C4-2B (cell line): Measurements from ENCODE around the gene STIP1.

Experiments
- H3K27ac ChIP-seq: fragments of 450-650 bp; 2 replicates; pipeline ENCODE4 v1.5.1; 2017
- ZFX ChIP-seq: fragments of 450-650 bp; IDR thresholded peaks from 2 replicates; pipeline ENCODE4 v1.6.1; 2017
- TF ChIP-seq, protein P1 (sequence below): fragments of 450-650 bp; conservative IDR thresholded peaks from 2 replicates; pipeline ENCODE4 v1.5.1; 2017; ENCODE audit warnings: mild to moderate bottlenecking

STIP1 gene

GRCh38 chr11:64238076-64238475 lies 52.1 kb downstream of the STIP1 start:
- peak overlapping the region; percentile 35; the same call in 1 of the 2 replicates for H3K27ac ChIP-seq
- no peak for TF ChIP-seq ZFX
- TF ChIP-seq, protein P1, sequence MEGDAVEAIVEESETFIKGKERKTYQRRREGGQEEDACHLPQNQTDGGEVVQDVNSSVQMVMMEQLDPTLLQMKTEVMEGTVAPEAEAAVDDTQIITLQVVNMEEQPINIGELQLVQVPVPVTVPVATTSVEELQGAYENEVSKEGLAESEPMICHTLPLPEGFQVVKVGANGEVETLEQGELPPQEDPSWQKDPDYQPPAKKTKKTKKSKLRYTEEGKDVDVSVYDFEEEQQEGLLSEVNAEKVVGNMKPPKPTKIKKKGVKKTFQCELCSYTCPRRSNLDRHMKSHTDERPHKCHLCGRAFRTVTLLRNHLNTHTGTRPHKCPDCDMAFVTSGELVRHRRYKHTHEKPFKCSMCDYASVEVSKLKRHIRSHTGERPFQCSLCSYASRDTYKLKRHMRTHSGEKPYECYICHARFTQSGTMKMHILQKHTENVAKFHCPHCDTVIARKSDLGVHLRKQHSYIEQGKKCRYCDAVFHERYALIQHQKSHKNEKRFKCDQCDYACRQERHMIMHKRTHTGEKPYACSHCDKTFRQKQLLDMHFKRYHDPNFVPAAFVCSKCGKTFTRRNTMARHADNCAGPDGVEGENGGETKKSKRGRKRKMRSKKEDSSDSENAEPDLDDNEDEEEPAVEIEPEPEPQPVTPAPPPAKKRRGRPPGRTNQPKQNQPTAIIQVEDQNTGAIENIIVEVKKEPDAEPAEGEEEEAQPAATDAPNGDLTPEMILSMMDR: no peak

DNA sequence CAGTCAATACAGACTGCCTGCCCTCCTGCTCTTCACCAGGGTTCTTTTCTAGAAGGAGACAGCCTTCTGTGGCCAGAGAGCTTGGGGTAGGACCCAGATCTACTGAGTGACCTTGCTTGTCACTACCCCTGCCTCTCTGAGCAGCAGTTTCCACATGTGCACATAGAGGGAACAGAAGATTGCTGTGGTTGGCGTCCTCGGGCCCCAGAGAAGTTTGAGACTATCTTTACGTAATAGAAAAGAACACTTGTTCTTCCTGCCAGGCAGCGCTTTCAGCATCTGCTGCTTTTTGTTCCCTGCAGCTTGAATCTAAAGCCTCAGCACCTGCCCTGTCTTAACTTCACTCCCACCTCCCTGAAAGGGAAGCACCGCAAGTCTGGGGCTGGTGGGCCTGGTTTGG lies 53.0 kb downstream of the STIP1 start:
- TF ChIP-seq ZFX: no peak
- H3K27ac ChIP-seq: no peak overlapping the region

DNA sequence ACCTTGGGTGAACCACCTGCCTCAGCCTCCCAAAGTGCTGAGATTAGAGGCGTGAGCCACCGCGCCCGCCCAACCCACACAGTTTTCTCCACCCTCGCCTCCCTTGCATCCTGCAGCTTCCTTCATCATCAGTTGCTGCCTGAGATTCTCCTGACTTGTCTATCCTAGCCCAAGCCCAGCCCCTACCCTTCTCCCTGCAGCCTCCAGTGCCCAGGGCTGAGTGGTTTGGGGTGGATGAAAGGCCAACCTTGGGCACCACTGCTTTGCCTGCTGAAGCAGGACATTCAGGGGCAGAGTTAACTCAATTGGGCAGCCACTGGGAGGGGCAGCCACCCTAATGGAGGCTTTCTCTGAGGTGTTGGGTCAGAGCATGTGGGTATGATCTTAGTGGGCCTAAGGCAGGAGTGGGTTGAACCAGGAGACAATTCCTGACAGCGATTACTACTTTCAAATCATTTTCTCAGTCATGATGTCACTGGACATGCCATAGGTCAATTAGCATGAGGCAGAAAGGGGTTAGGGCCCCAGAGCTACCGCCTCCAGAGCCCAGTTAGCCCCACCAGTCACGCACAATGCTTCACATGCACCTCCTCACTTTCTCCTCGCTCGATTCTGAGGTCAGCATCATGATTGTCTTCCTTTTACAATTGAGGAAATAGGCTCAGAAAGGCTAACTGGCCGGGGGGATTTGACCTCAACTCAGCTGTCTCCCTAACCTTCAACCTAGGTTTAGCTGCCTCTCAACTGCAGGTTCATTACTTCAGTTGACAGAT lies 53.9 kb downstream of the STIP1 start:
- H3K27ac ChIP-seq: peak overlapping the region; percentile 86
- TF ChIP-seq, protein P1: no peak
- TF ChIP-seq ZFX: no peak

DNA sequence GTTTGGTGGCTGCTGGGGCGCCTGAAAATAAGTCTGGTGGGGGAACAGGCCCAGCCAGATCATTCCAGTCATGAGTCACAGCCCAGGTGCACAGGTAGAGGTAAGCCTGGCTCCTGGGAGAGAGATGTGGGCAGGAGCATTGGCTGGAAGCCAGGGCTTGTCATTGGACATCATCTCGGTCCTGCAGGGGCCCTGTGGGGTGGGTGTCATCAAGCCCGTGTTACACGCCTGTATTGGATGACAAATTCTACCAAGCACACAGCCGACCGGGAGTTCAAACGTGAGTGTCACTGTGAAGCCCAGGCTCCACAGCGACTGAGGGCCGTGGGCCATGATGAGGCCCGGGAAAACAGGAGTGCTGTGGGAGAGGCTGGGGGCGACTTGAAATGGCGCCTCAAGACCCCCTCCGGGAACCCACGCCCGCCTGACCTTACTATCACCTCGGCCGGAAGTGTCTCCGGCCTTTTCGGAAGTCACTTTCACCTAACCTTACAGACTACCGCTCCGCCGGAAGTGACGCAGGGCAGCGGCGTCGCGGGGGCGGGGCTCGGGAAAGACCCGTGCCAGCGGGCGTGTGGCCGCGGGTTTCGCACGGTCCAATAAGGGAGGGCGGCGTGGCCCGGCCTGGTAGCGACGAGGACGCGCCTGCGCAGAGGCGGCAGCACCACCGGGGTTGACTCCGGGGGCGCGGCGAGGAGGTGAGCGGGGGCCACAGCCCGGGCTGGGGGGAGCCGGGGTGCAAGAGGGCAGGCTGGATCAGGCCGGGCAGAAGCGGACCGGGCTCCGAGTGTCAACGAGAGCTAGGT lies 54.7 kb downstream of the STIP1 start, which contains the start of gene FKBP2:
Gene FKBP2 (plus strand): TSS at position 661 of the 806 bp plus-strand sequence. CDS start 1,293 bp downstream, outside the sequence.
- TF ChIP-seq, protein P1: no peak
- TF ChIP-seq ZFX: no peak
- H3K27ac ChIP-seq: peak within 1 kb of the TSS; percentile 86

GRCh38 chr11:64241241-64241490 lies 55.2 kb downstream of the STIP1 start:
- peak overlapping the region; percentile 86 for H3K27ac ChIP-seq
- no peak for TF ChIP-seq ZFX
- TF ChIP-seq, protein P1: no peak

GRCh38 chr11:64241491-64242374 lies 55.8 kb downstream of the STIP1 start:
- no peak for TF ChIP-seq ZFX
- TF ChIP-seq, protein P1: no peak
- H3K27ac ChIP-seq: peak overlapping the region; percentile 86

GRCh38 chr11:64243236-64243854 lies 57.4 kb downstream of the STIP1 start:
- TF ChIP-seq, protein P1: no peak
- no peak for TF ChIP-seq ZFX
- H3K27ac ChIP-seq: peak overlapping the region; percentile 86
